HUES6 (cell line): ENCODE results near the gene ADARB2.
"Not testable (repeated sequence)": the region's sequence is repeated elsewhere in the genome, so short reads cannot be mapped to it uniquely, and the experiment has no call there.

Experiments used
- H3K27ac ChIP-seq: 2 replicates; pipeline ENCODE4 v1.7.0; 2013; ENCODE audit warnings: low read depth, mild to moderate bottlenecking, low read length, inconsistent platforms
- H3K27me3 ChIP-seq: 2 replicates; pipeline ENCODE4 v1.6.1; 2013; ENCODE audit warnings: low read length; ENCODE audit not compliant: control insufficient read depth, insufficient read depth
- H3K36me3 ChIP-seq: 2 replicates; pipeline ENCODE4 v1.6.1; 2013; ENCODE audit warnings: low read length; ENCODE audit not compliant: control insufficient read depth, insufficient read depth
- H3K4me1 ChIP-seq: 2 replicates; pipeline ENCODE4 v1.6.1; 2013; ENCODE audit warnings: low read length; ENCODE audit not compliant: control insufficient read depth, insufficient read depth
- H3K4me3 ChIP-seq: 2 replicates; pipeline ENCODE4 v1.5.1; 2013; ENCODE audit warnings: low read depth, low read length
- H3K9ac ChIP-seq: one replicate; pipeline ENCODE4 v1.6.1; 2013; ENCODE audit warnings: mild to moderate bottlenecking, low read length
- H3K9me3 ChIP-seq: 2 replicates; pipeline ENCODE4 v1.6.1; 2013; ENCODE audit warnings: low read depth, low read length; ENCODE audit not compliant: control insufficient read depth, insufficient read depth

Gene ADARB2

GRCh38 chr10:1398116-1398515 lies 339.2 kb downstream of the ADARB2 start:
- not testable (repeated sequence) for H3K27ac ChIP-seq, H3K36me3 ChIP-seq, H3K4me3 ChIP-seq, H3K9me3 ChIP-seq, H3K27me3 ChIP-seq, H3K9ac ChIP-seq
- peaks cover 15% of the 10 kb centered on the region; the same call in 1 of the 2 replicates for H3K4me1 ChIP-seq

- no peak overlapping the region for H3K4me3 ChIP-seq
- no peaks in the 10 kb centered on the region for H3K27me3 ChIP-seq
These were observed 341.1 kb downstream of the ADARB2 start for GRCh38 chr10:1396297-1396635.

GRCh38 chr10:1395481-1396296 lies 341.6 kb downstream of the ADARB2 start:
- Histone ChIP-seq H3K9me3 (no peaks in the 10 kb centered on the region), H3K27ac (no peak overlapping the region), H3K9ac (no peak overlapping the region), H3K4me3 (no peak overlapping the region), H3K27me3 (no peaks in the 10 kb centered on the region), H3K36me3 (no peaks in the 10 kb centered on the region), H3K4me1 (peaks cover 15% of the 10 kb centered on the region; the same call in 1 of the 2 replicates)

More at GRCh38 chr10:1396297-1396635, 341.1 kb downstream of the ADARB2 start:
- Histone ChIP-seq H3K36me3 (no peaks in the 10 kb centered on the region), H3K4me1 (peaks cover 15% of the 10 kb centered on the region; the same call in 1 of the 2 replicates), H3K27ac (no peak overlapping the region), H3K9me3 (no peaks in the 10 kb centered on the region), H3K9ac (no peak overlapping the region)

GRCh38 chr10:1395025-1395480 lies 342.3 kb downstream of the ADARB2 start:
- Histone ChIP-seq H3K9me3 (no peaks in the 10 kb centered on the region), H3K27ac (no peak overlapping the region), H3K27me3 (no peaks in the 10 kb centered on the region), H3K4me3 (no peak overlapping the region), H3K9ac (no peak overlapping the region), H3K36me3 (no peaks in the 10 kb centered on the region), H3K4me1 (peaks cover 12% of the 10 kb centered on the region; the same call in 1 of the 2 replicates)

GRCh38 chr10:1394155-1394912 lies 343.0 kb downstream of the ADARB2 start:
- Histone ChIP-seq H3K27ac (no peak overlapping the region), H3K9me3 (no peaks in the 10 kb centered on the region), H3K27me3 (no peaks in the 10 kb centered on the region), H3K4me1 (peaks cover 5% of the 10 kb centered on the region; the same call in 1 of the 2 replicates), H3K36me3 (no peaks in the 10 kb centered on the region), H3K9ac (no peak overlapping the region), H3K4me3 (no peak overlapping the region)

- H3K9ac ChIP-seq = no peak overlapping the region
- H3K4me3 ChIP-seq = no peak overlapping the region
- no peaks in the 10 kb centered on the region for H3K27me3 ChIP-seq
- no peaks in the 10 kb centered on the region for H3K9me3 ChIP-seq
- H3K4me1 ChIP-seq = no peaks in the 10 kb centered on the region
- no peak overlapping the region for H3K27ac ChIP-seq
- no peaks in the 10 kb centered on the region for H3K36me3 ChIP-seq
These were observed 343.8 kb downstream of the ADARB2 start for GRCh38 chr10:1393481-1393880.

- Histone ChIP-seq H3K27me3 (no peaks in the 10 kb centered on the region), H3K36me3 (no peaks in the 10 kb centered on the region), H3K4me1 (no peaks in the 10 kb centered on the region), H3K9me3 (no peaks in the 10 kb centered on the region), H3K4me3 (no peak overlapping the region), H3K9ac (no peak overlapping the region), H3K27ac (no peak overlapping the region)
These were observed 345.2 kb downstream of the ADARB2 start for GRCh38 chr10:1392127-1392526.

- no peak overlapping the region for H3K4me3 ChIP-seq
These were observed 347.1 kb downstream of the ADARB2 start for GRCh38 chr10:1390200-1390599.

GRCh38 chr10:1384026-1384425 lies 353.3 kb downstream of the ADARB2 start:
- Histone ChIP-seq H3K27ac (no peak overlapping the region), H3K9me3 (no peaks in the 10 kb centered on the region), H3K9ac (no peak overlapping the region), H3K27me3 (peaks cover 11% of the 10 kb centered on the region; the same call in 1 of the 2 replicates), H3K36me3 (no peaks in the 10 kb centered on the region), H3K4me1 (peaks cover 25% of the 10 kb centered on the region), H3K4me3 (no peak overlapping the region)

More at GRCh38 chr10:1390200-1390599, 347.1 kb downstream of the ADARB2 start:
- Histone ChIP-seq H3K27ac (no peak overlapping the region), H3K36me3 (no peaks in the 10 kb centered on the region), H3K27me3 (no peaks in the 10 kb centered on the region), H3K9me3 (no peaks in the 10 kb centered on the region), H3K4me1 (no peaks in the 10 kb centered on the region), H3K9ac (no peak overlapping the region)

- Histone ChIP-seq H3K9me3 (no peaks in the 10 kb centered on the region), H3K27ac (no peak overlapping the region), H3K9ac (no peak overlapping the region), H3K4me1 (peaks cover 27% of the 10 kb centered on the region), H3K4me3 (no peak overlapping the region), H3K36me3 (no peaks in the 10 kb centered on the region), H3K27me3 (peaks cover 11% of the 10 kb centered on the region; the same call in 1 of the 2 replicates)
These were observed 354.6 kb downstream of the ADARB2 start for GRCh38 chr10:1382711-1383110.

GRCh38 chr10:1381339-1381738 lies 356.0 kb downstream of the ADARB2 start:
- Histone ChIP-seq H3K36me3 (no peaks in the 10 kb centered on the region), H3K4me3 (no peak overlapping the region), H3K9me3 (no peaks in the 10 kb centered on the region), H3K9ac (no peak overlapping the region), H3K27me3 (peaks cover 11% of the 10 kb centered on the region; the same call in 1 of the 2 replicates), H3K27ac (no peak overlapping the region), H3K4me1 (peaks cover 29% of the 10 kb centered on the region)
